SU-DHL-6 (cell line): ENCODE measurements around the gene TEK.

Experiments
- EZH2phosphoT487 ChIP-seq: fragments of 200-600 bp; sonication (generic), shearing (Covaris generic); conservative IDR thresholded peaks from 2 replicates; pipeline ENCODE4 v1.6.1; 2018; ENCODE audit warnings: mild to moderate bottlenecking, antibody characterized with exemption, low read length, moderate library complexity, mixed read lengths
- TF ChIP-seq, protein P1 (sequence below): fragments of 200-600 bp; sonication (generic); IDR thresholded peaks from one replicate; pipeline ENCODE4 v1.5.1; 2017; ENCODE audit warnings: antibody characterized with exemption, mild to moderate bottlenecking, low read length, moderate library complexity; ENCODE audit not compliant: insufficient read depth, poor library complexity, severe bottlenecking

DNA sequence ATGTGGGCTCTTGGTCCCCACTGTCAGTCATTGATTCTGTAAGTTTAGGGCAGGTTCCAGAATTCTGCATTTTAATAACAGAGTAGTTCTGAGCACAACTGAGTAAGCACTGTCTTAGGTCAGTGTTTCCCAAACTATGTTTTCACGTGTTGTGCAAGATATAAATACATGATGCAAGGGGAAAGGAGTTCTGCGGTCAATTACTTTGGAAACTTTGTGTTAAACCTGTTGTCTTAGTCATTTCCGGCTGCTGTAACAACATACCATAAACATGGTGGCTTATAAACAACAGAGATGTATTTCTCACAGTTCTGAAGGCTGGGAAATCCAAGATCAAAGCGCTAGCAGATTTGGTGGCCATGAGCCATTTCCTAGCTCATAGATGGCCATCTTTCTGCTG is 118.2 kb downstream of the TEK start:
- TF ChIP-seq, protein P1, sequence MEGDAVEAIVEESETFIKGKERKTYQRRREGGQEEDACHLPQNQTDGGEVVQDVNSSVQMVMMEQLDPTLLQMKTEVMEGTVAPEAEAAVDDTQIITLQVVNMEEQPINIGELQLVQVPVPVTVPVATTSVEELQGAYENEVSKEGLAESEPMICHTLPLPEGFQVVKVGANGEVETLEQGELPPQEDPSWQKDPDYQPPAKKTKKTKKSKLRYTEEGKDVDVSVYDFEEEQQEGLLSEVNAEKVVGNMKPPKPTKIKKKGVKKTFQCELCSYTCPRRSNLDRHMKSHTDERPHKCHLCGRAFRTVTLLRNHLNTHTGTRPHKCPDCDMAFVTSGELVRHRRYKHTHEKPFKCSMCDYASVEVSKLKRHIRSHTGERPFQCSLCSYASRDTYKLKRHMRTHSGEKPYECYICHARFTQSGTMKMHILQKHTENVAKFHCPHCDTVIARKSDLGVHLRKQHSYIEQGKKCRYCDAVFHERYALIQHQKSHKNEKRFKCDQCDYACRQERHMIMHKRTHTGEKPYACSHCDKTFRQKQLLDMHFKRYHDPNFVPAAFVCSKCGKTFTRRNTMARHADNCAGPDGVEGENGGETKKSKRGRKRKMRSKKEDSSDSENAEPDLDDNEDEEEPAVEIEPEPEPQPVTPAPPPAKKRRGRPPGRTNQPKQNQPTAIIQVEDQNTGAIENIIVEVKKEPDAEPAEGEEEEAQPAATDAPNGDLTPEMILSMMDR = no peak
- TF ChIP-seq EZH2phosphoT487 = no peak
